GM21576 (cell line): ENCODE measurements around the gene DIAPH2.

ENCODE experiments used
- ATAC-seq: cut with Tn5 transposase; IDR thresholded peaks from one replicate; pipeline ENCODE4 v1.9.1; 2021; ENCODE audit warnings: mild to moderate bottlenecking, moderate library complexity; ENCODE audit not compliant: unreplicated experiment

DIAPH2 gene

DNA sequence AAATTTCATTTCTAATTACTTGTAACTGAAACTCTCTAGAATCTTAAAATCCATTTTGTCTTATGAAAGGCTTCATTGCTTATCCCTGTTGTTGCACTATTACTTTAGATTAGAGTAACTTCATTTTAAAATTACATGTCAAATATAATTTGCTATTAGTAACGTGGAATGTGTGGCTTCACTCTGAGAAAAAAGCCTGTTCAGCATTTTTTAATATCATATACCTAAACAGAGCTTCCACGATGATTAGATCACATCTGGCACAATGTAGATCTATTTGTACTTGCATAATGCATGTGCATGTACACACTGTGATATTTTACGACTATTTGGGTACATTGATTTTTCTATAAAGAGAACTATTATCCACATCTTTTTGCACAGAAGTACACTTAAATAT is 847.2 kb downstream of the DIAPH2 start:
- no peak for ATAC-seq

- ATAC-seq: no peak
These were observed 854.1 kb downstream of the DIAPH2 start for GRCh38 chrX:97538745-97539144.

- ATAC-seq: no peak
These were observed 855.4 kb downstream of the DIAPH2 start for GRCh38 chrX:97539970-97540519.

DNA sequence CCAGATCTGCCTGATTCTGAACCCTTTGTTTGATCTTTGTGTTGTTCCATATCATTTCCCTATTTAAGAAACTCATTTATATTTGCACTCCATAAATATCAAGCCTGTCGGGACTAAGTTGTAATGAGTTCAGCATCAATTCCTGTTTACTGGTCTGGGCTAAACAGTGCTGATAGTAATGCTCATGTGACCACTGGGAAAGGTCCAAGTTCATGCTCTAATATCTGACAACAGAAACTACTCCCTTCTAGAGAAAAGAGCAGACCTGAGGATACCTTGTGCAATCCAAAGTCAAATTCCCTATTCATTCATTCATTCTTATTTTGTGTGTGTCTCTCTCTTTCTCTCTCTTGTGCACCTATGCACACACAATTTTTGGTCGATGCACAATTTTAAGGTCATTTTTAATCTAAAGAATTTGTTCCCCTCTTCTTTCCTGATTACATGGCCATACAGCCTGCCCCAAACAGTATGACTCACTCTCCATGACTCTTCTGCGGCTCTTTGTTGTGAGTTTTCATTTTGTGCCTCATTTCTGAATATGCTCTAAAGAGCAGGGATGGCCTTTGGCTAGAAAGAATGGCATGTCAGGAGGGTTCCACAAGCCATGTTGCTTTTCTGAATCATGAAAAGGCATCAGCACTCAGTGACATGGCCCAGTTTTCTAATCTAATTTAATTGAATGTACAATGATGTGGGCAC is 863.4 kb downstream of the DIAPH2 start:
- ATAC-seq: no peak

- ATAC-seq: no peak
These were observed 867.2 kb downstream of the DIAPH2 start for GRCh38 chrX:97551821-97552220.

DNA sequence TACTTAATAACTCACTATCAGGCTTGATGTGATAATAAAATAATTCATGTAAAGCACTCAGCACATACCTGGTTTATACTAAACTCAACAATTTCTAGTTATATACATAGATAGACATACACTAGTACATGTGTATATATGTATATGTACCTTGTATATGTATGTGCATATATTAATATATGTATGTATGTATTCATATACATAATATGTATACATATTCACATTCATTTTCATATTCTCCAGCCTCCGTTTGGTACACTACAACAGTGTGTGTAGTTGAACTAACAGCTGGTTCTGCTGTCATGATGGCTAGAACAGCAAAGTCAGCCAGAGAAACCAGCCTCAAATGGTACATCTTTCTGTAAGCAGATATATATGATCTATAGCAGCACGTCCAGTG is 869.2 kb downstream of the DIAPH2 start:
- ATAC-seq: no peak

- no peak for ATAC-seq
These were observed 871.7 kb downstream of the DIAPH2 start for GRCh38 chrX:97556359-97556758.

DNA sequence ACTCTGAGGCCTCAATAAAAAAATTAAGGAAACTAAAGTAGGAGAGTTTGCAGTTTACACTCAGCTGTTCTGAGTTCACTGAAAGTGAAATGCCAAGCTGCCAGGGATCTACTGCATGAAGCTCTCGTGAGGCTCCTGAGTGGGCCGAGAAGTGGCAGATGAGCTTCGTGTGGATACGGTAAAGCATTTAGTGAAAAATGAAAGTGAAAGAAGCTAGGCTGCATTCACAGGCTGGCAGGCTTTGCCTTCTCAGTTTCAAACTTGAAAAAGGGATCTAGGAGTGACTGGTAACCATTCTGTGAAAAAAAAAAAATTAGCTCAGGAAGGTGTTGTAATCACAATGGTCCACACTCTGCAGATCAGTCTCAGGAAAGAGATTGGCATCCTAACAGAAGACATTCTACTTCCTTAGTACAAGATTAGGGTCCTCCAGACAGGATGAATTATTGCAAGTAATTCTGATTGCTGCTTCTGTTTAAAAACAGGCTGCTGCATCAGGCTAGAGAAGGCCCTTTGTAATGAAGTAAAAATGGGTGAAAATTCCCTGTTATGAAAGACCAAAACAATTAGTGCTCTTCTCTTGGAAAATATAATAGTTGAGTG is 879.0 kb downstream of the DIAPH2 start:
- ATAC-seq: peak; percentile 99

DNA sequence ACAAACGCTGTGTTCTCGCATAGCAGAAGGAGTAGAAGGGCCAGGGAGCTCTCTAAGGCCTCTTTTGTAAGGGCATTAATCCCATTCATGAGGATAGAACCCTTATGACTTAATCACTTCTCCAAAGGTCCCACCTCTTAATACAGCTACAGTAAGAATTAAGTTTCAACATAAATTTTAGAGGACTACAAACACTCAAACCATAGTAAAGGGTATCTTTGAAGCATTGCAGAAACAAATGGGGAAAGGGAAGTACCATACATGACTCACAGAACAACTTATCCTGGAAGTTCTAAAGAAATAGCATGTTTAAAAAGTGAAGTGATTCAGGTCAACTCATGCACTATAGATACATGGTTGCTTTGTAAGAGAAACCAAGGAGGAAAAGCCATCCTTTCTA is 879.9 kb downstream of the DIAPH2 start:
- ATAC-seq: no peak

DNA sequence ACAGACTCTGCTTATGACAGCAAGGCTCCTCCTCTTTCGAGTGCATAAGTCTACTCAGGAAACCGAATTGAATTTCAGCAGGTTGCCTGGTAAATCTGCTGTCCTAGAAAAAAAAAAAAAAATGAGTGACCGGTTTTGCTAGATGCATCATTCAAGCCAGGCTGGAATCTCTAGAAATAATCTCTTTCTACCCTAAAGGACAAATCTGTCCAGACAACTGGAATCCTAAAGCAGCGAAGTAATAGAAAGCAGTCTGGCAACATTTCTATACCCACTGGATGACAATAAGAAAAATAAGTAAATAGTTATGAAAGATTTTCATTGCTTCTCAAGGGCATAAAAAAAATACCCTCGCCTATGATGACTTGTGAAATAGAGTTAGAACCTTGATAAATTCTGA is 902.5 kb downstream of the DIAPH2 start:
- no peak for ATAC-seq

DNA sequence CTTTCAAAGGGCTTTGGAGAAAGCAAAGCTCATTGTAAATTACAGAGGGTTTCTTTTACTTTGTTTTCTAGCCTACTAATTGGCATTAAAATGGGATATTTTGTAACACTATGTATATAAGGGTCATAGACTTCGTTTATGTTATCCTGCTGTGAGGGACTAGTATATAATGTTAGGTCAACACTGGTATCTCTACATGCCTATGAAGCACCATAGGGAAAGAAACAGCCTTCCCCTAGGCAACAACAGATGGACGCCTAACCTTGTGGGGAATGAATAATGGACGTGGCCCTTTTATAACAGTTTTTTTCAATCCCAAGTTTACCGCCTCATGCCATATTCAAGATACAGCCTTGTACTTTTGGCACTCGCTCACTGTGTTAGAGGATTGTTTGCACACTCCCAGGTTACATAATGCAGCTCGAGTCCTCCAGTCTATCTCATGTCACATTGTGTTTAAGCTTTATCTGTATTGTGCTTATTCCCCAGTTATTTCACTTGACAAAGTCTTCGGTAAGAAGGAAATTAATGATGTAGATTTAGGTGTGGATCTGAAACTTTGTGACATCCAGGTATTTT is 910.1 kb downstream of the DIAPH2 start:
- no peak for ATAC-seq

GRCh38 chrX:97597954-97598353 is 913.3 kb downstream of the DIAPH2 start:
- ATAC-seq: no peak

GRCh38 chrX:97602465-97603258 is 918.0 kb downstream of the DIAPH2 start:
- no peak for ATAC-seq

GRCh38 chrX:97605271-97605670 is 920.6 kb downstream of the DIAPH2 start:
- no peak for ATAC-seq

DNA sequence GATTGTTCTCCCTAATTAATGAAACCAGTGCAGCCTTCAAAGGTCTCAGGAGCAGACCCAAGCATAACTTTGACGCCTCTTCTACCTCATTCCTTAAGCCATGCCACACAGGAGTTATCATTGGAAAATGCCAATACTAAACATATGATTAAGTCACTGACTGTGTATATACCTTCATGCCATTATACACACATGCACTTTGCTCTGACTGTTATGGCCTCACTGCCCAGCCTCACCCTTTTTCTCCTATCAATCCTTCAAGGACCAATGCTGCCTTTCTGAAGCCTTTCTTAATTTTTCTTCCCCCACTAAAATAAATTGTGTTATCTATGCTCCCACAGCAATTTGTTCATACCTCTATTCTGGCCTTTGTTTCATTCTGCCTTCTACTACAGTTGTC is 924.7 kb downstream of the DIAPH2 start:
- no peak for ATAC-seq

DNA sequence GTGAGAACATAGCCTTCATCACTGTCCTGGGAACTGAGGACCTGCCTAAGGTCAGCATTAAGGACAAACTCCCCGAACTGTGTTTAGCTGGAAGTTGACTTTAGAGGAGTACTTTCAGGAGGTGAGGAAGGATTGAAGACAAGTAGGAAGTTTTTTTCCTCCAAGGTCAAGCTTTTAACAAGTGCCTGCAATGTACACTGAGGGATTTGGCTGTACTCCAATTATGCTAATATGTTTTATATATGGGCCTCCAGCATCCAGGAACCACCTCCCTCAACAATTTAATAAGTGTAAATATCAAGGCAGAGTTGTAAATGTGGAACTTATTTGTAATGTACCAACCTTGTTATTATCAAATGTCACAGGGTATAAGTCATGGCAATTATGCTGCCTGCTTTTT is 925.3 kb downstream of the DIAPH2 start:
- no peak for ATAC-seq

GRCh38 chrX:97616883-97617530 is 932.4 kb downstream of the DIAPH2 start:
- ATAC-seq: peak; percentile 94

- no peak for ATAC-seq
These were observed 934.9 kb downstream of the DIAPH2 start for GRCh38 chrX:97619499-97619898.

GRCh38 chrX:97622111-97622510 is 937.5 kb downstream of the DIAPH2 start:
- no peak for ATAC-seq

GRCh38 chrX:97628326-97628725 is 943.7 kb downstream of the DIAPH2 start:
- ATAC-seq: no peak
